ENCODE measurements around the gene CACNA2D4. TPM values are rescaled to one million over a fixed set of nuclear protein-coding genes. Genes with fewer than 3 reads are reported as not detected.

The CACNA2D4 gene
- total RNA-seq, 4 donors from 2014 or later: 0.27 to 3.1 (median 0.92) TPM

DNA sequence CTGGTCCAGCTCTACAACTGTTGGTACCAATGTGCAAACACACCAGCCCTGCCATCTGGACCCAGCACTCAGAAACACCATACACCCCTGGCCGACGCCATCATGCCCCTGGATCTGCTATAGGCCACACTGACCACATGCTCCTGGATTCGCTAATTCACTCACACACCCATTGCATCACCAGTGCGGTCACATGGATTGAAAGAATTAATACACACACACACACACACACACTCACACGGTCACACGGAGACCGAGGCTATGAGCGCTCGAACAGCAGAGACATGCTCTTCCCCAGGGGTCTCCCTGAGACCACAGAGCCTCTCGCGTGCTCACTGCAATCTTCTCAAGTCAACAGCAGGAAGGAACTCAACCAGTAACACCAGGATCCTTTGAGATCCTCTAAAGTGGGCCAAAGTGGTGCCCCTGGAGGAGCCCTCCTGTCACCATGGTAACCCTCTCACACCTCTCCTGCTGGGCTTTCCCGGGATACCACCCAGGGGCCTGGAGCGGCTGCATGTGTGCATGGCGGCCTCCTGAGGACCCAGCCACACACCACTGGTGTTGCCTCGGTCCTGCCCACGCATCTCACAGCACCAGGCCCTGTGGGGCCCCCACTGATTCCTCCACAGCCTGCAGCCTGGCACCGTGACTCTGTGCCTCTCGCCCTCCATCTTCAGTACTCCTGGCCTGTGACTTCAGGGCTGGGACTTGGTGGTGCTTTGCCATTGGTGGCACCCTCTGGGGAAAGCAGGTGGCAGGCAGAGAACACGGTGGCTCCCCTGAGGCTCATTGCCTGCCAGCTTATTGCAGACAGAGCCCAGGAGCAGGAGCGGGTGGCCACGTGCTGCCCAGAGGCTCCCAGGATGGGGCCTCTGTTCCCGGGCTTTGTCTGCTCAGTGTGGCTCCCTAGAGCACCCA is 83.0 kb downstream of the CACNA2D4 start:
- intact Hi-C loops (cut with DNase I): no loop called here
- H3K36me3 ChIP-seq: no peaks in the 10 kb centered on the region
- no peak for DNase-seq
- H3K4me3 ChIP-seq: no peak overlapping the region
- WGBS, 2 donors: 76% methylated on average over 11 to 14 of the region's 22 CpGs
- H3K27ac ChIP-seq: no peak overlapping the region
- TF ChIP-seq, protein P1, sequence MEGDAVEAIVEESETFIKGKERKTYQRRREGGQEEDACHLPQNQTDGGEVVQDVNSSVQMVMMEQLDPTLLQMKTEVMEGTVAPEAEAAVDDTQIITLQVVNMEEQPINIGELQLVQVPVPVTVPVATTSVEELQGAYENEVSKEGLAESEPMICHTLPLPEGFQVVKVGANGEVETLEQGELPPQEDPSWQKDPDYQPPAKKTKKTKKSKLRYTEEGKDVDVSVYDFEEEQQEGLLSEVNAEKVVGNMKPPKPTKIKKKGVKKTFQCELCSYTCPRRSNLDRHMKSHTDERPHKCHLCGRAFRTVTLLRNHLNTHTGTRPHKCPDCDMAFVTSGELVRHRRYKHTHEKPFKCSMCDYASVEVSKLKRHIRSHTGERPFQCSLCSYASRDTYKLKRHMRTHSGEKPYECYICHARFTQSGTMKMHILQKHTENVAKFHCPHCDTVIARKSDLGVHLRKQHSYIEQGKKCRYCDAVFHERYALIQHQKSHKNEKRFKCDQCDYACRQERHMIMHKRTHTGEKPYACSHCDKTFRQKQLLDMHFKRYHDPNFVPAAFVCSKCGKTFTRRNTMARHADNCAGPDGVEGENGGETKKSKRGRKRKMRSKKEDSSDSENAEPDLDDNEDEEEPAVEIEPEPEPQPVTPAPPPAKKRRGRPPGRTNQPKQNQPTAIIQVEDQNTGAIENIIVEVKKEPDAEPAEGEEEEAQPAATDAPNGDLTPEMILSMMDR (IDR thresholded peaks at IDR 0.05): no peak
- no peak for TF ChIP-seq POLR2A (IDR thresholded peaks at IDR 0.05)
- H3K4me1 ChIP-seq: peaks cover 0 to 10% (median 0%) of the 10 kb centered on the region in 3 donors
- H3K27me3 ChIP-seq: peaks cover 0 to 90% (median 0%) of the 10 kb centered on the region in 4 donors
- H3K9me3 ChIP-seq: no peaks in the 10 kb centered on the region

DNA sequence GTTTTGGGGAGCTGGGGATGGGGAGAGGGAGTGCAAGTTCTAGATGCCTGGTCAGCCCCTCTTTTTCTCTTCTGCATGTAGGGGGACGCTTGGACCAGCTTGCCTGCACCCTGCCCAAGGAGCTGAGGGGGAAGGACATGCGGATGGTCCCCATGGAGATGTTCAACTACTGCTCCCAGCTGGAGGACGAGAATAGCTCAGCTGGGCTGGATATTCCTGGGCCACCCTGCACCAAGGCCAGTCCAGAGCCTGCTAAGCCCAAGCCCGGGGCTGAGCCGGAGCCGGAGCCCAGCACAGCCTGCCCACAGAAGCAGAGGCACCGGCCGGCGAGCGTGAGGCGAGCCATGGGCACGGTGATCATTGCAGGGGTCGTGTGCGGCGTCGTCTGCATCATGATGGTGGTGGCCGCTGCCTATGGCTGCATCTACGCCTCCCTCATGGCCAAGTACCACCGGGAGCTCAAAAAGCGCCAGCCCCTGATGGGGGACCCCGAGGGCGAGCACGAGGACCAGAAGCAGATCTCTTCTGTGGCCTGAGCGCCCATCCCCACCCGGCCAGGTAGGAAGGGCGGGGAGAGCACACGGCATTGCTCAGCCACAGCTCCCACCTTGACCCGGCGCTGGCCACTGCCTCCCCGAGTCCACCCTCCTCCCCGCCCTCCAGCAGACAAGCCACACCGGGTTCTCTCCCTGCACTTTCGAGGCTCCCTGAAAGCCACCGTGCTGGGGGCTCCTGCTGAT is 84.1 kb downstream of the CACNA2D4 start:
- intact Hi-C loops (cut with DNase I): no loop called here
- WGBS, 2 donors: 70 to 72% methylated on average over 2 to 11 of the region's 34 CpGs

DNA sequence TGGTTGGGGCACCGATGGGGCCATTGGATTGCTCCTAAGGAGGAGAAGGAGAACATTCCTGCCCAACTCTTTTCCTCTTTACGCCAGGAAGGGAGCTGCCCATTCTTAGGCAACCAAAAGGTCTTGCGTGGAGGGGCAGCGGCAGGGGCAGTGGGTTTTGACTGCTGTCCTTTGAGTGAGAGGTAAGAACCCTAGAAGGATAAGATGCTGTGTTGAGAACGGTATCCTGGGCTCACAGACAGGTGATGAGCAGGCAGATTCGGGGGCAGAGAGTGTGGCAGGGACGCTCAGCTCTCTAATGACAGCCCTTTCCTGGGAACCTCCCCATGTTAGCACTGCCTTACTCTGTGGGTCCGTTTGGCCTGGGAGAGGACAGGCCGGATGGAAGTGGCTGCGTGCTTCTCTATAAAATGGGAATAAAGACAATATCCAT is 84.8 kb downstream of the CACNA2D4 start:
- H3K4me3 ChIP-seq: no peak overlapping the region
- 62 to 73% methylated on average over 4 to 6 of the region's 10 CpGs for WGBS, 2 donors
- DNase-seq: no peak
- H3K9me3 ChIP-seq: no peaks in the 10 kb centered on the region
- H3K36me3 ChIP-seq: no peaks in the 10 kb centered on the region
- no peak for TF ChIP-seq POLR2A (IDR thresholded peaks at IDR 0.05)
- H3K27me3 ChIP-seq: peaks cover 0 to 95% (median 0%) of the 10 kb centered on the region in 4 donors
- intact Hi-C loops (cut with DNase I): no loop called here
- no peak overlapping the region for H3K27ac ChIP-seq
- peaks cover 0 to 10% (median 0%) of the 10 kb centered on the region in 3 donors for H3K4me1 ChIP-seq

More for the DNA sequence above, 84.1 kb downstream of the CACNA2D4 start:
- Histone ChIP-seq H3K27me3 (peaks cover 0 to 95% (median 0%) of the 10 kb centered on the region in 4 donors), H3K9me3 (no peaks in the 10 kb centered on the region), H3K27ac (no peak overlapping the region), H3K4me3 (no peak overlapping the region), H3K4me1 (peaks cover 0 to 10% (median 0%) of the 10 kb centered on the region in 3 donors), H3K36me3 (no peaks in the 10 kb centered on the region)
- TF ChIP-seq POLR2A (IDR thresholded peaks at IDR 0.05): no peak
- TF ChIP-seq, protein P1 (IDR thresholded peaks at IDR 0.05): no peak
- no peak for DNase-seq

DNA sequence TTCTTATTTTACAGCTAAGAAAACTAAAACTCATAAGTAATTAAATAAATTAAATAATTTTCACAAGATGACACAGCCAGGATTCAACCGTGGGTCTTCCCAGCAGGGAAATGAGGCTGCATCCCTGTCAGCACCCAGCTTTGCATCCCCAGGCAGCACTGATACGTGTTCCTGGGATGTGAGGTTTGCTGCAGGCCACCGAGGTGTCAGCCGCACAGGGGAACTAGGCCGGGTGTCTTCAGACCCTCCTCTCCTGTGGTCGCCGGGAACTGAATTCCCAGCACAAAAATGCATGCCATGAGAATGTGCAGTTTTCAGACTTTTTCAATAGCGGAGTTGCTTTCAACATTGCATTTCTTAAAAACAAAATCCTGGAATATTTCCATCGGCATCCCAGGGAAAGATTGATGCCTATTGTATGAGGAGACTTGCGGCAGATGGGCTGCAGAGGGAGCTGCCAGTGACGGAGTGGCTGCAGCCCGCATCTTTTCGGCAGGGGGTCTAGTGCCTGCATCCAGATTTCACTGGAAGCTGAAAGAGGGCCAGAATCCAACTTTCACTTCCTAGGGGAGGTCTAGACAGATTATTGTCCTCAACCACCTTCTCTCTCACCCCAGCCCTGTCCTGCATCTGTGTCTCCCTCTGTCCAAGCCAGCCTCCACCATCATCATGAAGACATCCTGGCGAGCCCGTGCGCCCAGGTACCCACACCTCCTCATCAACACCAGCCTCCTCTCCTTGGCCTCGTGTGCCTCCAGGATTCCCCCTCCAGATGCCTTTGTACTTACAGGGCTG is 85.5 kb downstream of the CACNA2D4 start:
- H3K36me3 ChIP-seq: no peaks in the 10 kb centered on the region
- H3K27me3 ChIP-seq: peaks cover 0 to 95% (median 0%) of the 10 kb centered on the region in 4 donors
- WGBS, 2 donors: 59% methylated on average over 10 to 14 of the region's 17 CpGs
- TF ChIP-seq POLR2A (IDR thresholded peaks at IDR 0.05): no peak
- TF ChIP-seq, protein P1 (IDR thresholded peaks at IDR 0.05): no peak
- no peak for DNase-seq
- H3K4me1 ChIP-seq: peaks cover 0 to 10% (median 0%) of the 10 kb centered on the region in 3 donors
- H3K9me3 ChIP-seq: no peaks in the 10 kb centered on the region
- no peak overlapping the region for H3K4me3 ChIP-seq
- intact Hi-C loops (cut with DNase I): no loop called here
- H3K27ac ChIP-seq: no peak overlapping the region
